Measurements from ENCODE around the gene GLTP.

GLTP gene

DNA sequence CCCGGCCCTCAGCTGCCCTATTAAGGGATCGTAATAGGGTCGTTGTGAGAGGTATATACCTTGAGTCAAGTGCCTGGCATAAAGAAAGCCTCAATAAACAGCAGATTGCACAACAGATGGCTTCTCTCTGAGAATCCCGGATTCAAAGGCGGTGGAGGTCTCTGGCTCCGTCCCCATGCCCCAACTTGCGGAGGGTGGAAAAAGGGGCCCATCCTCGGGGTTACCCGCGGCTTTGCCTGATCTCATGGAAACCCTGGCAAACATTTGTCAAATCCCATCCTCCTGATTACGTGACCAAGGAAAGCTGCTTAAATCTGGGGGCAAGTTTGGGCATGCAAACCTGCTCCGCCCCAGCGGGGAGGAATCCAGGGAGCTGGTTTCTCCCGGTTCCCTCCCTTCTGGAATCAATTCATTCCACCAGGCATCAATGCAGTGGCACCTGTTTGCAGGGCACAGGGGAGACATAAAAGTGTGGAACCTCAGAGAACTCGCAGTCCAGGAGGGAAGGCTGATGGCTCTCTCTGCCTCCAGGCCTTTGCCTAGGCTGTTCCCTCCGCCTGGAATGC is 59.4 kb downstream of the GLTP start:
- DNase-seq (ENCODE audit: low spot score): no peak

DNA sequence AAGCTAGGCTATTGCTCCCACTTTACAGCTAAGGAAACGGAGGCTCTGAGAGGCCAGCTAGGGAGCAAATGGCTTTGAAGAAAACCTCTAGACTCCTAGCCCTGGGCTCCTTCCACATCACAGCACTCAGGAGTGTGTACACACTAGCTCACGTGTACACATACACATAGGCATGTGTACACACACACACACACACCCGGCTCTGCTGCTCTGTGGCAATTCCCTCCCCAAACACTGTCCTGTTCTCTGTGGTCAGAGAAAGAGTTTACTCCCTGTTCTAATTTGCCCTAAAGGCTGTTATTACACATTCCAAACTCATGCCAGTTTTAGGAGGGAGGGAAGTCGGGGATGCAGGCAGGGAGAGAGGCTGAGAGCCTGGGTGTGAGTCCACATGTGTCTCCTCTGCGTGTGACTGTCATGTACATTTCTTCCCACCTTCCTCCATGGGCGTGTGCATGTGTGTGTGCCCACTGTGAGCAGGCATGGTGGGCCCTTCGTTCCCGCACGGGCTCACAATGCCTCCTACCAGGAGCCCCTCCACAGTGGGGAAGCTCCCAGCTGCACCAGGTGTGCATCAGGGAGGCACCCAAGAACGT is 61.3 kb downstream of the GLTP start:
- DNase-seq (ENCODE audit: low spot score): no peak

DNA sequence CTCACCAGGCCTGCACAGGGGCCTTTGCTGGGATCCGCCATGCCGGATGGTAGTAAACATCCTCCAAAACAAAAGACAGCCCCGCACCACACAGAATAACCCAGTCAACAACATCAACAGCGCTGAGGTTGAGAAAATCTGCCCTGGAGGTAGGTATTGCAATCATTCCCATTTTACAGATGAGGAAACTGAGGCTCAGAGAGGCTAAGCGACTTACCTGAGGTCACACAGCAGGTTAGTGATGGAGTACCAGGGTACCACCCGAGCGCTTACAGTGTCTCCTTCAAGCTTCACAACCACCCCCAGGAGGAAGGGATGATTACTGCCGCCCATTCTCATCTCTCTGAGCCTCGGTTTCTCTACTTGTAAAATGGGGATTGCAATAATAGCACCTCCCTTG is 62.1 kb downstream of the GLTP start:
- DNase-seq (ENCODE audit: low spot score): no peak

DNA sequence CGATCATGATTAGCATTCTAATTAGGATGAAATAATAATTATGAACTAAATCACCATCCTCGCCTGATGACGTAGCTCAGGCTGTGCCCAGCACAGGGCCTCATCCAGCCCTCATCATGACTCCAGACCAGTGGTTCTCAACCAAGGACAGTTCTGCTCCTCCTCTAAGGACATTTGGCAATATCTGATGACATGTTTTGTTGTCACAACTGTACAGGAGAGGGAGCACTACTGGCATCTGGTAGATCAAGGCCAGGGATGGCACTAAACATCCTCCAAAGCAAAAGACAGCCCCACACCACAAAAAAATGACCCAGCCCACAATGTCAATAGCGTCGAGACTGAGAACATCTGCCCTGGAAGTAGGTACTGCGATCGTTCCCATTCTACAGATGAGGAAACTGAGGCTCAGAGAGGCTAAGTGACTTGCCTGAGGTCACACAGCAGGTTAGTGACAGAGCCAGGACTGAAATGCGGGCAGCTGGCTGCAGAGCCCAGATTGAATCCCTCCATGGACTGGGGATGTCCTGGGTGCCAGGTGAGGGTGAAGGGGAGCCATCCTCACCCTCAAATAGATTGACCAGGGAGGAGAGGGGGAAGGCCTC is 62.6 kb downstream of the GLTP start:
- no peak for DNase-seq (ENCODE audit: low spot score)

DNA sequence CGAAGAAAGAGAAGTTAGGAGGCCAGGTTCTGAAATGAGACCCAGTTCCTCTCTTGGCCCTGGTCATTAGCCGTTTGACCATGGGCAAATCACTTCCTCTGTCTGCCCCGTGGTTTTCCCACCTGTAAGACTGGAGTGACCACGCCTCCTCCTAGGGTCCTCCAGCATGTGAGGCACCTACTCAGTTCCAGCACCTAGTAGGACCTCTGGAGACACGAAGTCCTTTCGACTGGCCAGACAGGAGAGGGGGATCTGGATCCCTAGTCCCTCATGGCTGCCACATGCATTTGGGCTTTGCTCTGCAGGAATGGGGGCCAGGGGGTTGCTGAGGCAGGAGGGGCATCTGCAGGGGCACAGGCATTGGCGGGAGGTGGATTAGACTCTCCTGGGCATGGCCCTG is 63.5 kb downstream of the GLTP start:
- no peak for DNase-seq (ENCODE audit: low spot score)

DNA sequence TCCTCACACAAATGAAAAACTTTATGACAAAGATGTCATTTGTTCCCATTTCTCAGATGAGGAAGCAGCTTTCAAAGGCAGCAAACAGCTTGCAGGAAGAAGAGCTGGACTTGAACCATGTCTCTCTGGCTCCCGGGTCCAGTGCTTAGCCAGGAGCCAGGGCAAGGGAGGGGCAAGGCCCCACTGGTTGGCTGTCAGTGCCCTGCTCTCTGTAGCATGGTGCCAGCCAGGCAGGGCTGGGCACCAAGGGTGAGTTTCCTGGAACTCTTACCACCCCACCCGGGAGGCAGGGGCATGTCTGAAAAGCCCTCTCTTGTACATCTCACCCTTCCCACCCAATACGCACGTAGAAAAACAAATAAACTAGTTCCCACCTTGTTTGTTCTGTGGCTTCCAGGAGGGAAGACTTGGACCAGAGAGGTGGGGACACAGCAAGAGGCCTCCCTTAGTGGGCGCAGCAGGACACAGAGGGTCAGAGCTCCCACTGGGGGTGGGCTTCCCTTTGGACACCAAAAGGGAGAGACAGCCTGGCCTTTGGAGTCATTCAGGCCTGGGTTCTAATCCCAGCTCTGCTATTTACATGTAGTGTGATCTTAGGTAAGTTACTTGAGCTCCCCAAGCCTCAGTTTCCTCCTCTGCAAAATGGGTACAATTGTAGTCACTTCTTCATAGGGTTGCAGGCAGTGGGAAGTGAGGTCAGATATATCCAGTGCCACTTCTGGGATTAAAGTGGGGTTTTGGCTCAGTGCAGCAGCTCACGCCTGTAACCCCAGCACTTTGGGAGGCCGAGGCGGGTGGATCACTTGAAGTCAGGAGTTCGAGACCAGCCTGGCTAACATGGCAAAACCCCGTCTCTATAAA is 64.4 kb downstream of the GLTP start:
- no peak for DNase-seq (ENCODE audit: low spot score)

DNA sequence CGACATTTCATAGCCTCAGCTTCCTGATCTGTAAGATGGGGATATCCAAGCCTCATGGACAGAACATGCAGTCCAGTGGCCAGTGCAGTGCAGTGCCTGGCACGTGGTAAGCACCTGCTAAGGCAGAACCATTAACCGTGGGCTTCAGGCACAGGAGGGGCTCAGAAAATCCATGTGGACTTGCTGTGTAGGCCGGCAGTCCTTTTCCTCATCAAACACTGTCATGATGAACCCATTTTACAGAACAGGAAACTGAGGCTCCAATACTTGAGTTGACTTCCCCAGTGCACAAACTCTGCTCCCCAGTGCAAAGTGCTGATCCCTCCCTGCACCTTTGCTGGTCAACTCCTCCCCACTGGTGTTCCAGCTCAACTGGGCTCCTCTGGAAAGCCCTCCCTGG is 65.1 kb downstream of the GLTP start:
- no peak for DNase-seq (ENCODE audit: low spot score)

DNA sequence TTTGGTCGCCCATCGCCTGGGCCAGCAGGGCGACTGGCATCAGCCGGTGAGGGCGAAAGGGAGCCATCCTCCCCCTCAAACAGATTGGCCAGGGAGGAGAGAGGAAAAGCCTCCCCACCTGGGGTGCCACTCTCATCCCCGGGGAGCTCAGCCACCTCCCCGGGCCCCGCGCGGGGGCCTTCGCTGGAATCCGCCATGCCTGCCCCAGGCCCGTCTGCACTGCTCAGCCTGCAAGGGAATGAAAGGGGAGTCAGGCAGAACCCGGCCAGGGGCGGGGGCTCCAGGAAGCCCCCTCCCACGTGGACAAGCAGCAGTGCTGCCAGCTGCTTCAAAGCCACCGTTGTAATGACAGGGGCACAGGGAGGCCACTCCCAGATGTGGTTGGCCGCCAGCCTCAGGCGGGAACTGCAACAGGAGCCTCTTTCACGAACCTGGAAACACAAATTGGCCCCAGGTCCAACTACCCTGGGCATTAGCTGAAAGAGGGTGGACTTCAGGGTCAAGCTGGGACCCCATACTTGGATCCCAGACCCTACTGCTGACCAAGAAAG is 65.7 kb downstream of the GLTP start:
- DNase-seq (ENCODE audit: low spot score): no peak

DNA sequence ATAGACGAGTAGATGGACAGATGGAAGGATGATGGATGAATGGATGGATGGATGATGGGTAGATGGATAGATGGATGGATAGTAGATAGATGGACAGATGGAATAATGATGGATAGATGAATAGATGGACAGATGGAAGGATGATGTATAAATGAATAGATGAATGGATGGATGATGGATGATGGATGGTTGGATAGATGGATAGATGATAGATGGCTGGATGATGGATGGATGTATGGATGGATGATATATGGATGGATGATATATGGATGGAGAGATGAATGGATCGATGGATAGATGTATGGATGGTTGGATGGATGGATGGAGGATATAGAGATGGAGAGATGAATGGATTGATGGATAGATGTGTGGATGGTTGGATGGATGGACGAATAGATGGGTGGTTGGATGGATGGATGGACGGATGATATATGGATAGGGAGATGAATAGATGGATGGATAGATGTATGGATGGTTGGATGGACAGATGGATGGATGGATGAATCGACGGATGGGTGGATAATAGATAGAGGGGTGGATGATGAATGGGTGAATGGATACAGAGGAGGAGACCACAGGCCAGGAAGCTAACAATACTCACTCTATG is 66.4 kb downstream of the GLTP start:
- DNase-seq (ENCODE audit: low spot score): no peak

DNA sequence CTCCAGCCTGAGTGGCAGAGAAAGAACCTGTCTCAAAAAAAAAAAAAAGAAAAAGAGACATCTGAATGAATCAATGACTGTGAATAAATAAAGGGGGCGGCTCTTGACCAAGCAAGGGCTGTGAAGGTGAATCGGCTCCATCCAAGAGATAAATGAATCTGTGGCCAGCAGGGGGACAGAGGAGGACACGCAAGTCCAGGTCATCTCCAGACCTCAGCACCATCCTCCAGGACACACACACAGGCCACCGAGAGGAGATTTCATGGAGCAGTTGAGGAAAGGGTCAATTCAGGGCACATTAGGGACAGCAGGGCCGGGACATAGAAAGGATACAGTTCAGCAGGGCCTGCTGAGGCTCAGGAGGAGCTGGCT is 68.7 kb downstream of the GLTP start:
- no peak for DNase-seq (ENCODE audit: low spot score)

DNA sequence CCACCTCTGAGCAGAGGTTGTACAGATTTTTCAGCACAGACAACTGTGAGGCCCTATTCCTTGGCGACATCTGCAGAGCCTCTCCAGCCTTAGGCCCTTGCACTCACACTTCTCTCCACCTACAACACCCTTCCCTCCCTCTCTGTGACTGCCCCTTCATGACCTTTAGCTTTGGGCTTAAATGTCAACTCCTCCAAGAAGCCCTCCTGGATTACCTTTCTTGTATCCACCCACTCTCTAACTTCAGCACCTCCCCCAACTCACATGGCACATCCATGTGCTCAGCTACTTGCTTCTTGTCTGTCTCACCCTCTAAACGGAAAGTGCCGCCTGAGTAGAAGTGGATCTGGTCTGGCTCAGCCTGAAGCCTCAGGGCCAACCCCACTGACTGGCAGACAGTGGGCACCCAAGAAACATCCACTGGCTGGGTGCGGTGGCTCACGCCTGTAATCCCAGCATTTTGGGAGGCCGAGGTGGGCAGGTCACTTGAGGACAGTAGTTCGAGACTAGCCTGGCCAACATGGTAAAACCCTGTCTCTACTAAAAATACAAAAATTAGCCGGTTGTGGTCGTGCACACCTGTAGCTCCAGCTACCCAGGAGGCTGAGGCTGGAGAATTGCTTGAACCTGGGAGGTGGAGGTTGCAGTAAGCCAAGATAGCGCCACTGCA is 69.3 kb downstream of the GLTP start:
- DNase-seq (ENCODE audit: low spot score): no peak

DNA sequence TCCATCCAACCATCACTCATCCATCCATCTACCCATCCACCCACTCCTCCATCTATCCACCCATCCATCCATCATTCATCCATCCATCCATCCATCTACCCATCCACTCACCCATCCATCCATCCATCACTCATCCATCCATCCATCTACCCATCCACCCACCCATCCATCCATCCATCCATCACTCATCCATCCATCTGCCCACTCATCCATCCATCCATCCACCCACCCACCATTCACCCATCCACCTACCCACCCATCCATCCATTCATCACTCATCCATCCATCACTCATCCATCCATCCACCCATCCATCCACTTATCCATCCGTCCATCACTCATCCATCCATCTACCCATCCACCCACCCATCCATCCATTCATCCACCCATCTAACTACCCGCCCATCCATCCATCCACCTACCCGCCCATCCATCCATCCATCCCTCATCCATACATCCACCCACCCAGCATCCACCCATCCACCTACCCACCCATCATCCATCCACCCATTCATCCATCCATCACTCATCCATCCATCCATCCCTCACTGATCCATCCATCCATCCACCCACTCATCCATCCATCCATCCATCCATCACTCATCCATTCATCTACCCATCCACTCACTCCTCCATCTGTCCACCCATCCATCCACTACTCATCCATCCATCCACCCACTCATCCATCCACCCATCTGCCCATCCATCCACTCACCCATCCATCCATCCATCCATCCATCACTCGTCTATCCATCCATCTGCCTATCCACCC is 71.3 kb downstream of the GLTP start:
- DNase-seq (ENCODE audit: low spot score): no peak

DNA sequence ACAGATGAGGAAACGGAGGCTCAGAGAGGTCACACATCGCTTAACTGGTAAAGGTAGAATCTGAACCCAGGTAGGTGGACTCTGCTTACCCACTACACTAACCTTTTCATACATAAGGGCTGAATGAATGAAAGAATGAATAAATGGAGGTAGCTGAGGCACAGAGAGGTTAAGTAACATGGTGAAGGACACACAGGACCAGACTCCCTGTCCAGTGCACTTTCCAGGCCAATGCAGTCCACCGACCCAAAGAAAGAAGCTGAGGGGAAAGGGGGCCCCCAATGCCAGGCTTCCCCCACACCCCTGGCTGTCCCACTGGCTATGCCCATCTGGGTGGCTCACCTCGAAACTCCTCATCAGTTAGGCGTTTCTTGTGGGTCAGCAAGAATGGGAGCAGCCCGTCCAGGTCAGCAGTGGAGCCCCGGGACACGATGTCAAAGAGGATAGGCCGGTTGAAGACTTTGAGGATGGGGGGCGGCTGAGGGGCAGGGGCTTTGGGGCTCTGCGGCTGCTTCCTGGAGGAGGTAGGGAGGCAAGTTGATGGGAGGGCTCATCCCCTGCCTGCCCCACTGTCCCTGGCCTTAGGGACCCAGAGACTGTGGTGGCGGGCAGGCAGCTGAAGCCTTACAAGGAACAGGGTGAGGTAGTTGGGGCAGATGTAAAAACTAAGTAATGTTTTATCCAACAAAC is 72.2 kb downstream of the GLTP start:
- DNase-seq (ENCODE audit: low spot score): no peak

DNA sequence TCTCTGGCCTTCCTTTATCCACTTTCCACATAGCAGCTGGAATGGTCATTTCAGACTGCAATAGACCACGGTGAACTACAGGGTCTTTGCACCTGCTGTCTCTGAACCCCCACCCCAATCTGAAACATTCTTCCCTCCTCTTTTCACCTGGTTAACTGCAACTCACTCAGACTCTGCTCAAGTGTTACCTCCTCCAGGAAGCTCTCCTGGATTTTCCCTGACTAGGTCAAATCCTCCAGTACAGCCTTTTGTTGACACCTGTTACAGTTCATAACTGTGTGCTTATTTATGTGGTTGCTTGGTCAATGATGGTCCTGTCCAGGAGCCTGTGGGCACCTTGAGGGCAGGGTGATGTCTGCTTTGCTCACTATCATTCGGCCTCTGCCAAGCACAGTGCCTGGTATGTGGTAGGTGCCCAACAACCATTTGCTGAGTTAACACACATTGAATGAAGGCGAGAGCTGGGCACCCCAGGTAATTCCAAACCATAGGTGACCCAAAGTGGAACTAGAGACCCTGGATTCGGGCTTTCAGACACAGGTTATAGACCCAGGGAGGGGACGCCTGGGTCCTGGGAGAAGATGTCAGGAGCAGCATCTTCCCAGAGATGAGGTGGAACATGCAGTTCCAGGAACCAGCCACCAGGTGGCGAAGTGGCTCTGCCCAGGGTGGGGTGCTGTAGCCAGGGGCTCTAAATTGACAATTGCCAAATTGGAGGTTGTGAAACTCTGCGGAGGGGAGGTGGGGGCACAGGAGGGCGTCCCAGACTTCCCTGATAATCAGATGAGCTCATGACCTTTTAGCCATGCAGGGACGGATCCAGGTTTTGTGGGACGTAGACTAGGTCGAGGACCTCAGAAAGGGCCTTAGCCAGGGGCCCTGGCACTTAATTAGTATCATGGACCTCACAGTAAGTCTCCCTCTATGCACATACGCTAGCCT is 75.2 kb downstream of the GLTP start:
- DNase-seq (ENCODE audit: low spot score): peak; percentile 39

DNA sequence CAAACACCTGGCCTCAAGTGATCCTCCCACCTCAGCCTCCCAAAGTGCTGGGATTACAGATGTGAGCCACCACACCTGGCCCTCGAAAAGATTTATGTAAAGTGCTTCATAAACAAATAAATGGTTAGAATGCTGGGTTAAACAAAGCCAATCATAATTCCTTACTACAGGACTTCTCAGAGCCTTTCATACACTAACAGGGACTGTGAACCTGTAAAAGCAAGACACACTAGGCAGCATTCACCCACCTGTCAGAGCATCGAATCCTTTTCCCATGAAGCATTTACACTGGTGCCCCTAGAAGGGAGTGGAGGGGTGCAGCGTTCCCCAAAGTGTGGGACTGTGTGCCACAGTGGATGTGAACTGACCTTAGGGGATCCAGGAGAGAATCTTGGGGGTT is 76.7 kb downstream of the GLTP start:
- no peak for DNase-seq (ENCODE audit: low spot score)

DNA sequence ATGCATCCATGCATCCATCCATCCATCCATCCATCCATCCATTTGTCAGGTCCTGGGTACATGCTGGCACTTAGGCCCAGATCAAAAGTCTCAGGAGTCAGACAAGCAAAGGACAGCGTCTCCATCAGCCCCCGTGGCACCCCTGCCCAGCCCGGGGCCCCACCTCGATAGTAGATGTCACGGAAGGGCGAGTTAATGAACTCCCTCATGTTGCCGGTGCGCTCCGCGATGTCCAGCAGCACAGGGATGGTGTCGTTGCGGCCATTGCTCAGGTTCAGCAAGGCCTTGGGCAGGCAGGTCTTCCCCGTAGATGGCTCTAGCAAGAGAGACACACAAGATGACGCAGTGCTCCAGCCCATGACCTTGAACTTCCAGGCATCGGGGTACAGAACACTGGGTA is 77.5 kb downstream of the GLTP start:
- DNase-seq (ENCODE audit: low spot score): no peak

All from RKO (cell line).